ENCODE data around the gene ZC3H13.

ZC3H13 gene

GRCh38 chr13:46063292-46063691 lies 10.7 kb upstream of the ZC3H13 start:
- ChIA-PET POLR2A (no interaction called here), CTCF (no interaction called here)
- no peaks in the 10 kb centered on the region for H3K4me1 ChIP-seq (ENCODE audit: control insufficient read depth, insufficient read depth, low read length)
- H3K4me3 ChIP-seq (ENCODE audit: low read depth, low read length): no peak overlapping the region
- peak; percentile 90 for TF ChIP-seq ZNF146 (tag by site-specific recombination; IDR thresholded peaks at IDR 0.05)
- no peak for TF ChIP-seq PRDM6 (tag by site-specific recombination; IDR thresholded peaks at IDR 0.05)
- H3K9me3 ChIP-seq (ENCODE audit: control insufficient read depth, insufficient read depth, low read depth, low read length): no peaks in the 10 kb centered on the region
- H3K36me3 ChIP-seq (ENCODE audit: control insufficient read depth in 2 of 2, insufficient read depth in 1 of 2, low read length in 2 of 2): no peaks in the 10 kb centered on the region
- H3K27ac ChIP-seq (ENCODE audit: extremely low read depth, low read depth, low read length): no peak overlapping the region

- ChIA-PET POLR2A (no interaction called here), CTCF (no interaction called here)
- TF ChIP-seq ZNF639 (tag by site-specific recombination; IDR thresholded peaks at IDR 0.05): no peak
- TF ChIP-seq KLF9 (tag by site-specific recombination; IDR thresholded peaks at IDR 0.05; ENCODE audit: low read depth): no peak
- TF ChIP-seq ZNF555 (tag by site-specific recombination; conservative IDR thresholded peaks at IDR 0.05): no peak
- no peak for TF ChIP-seq ZNF600 (tag by site-specific recombination; IDR thresholded peaks at IDR 0.05)
- no peak for TF ChIP-seq ZNF561 (tag by site-specific recombination; IDR thresholded peaks at IDR 0.05; ENCODE audit: borderline replicate concordance)
- TF ChIP-seq ZNF785 (tag by site-specific recombination; IDR thresholded peaks at IDR 0.05): no peak
- TF ChIP-seq ZNF266 (tag by site-specific recombination; IDR thresholded peaks at IDR 0.05; ENCODE audit: low read depth): no peak
- no peak for TF ChIP-seq ZNF658 (tag by site-specific recombination; IDR thresholded peaks at IDR 0.05)
- no peak for TF ChIP-seq ZSCAN5A (tag by site-specific recombination; IDR thresholded peaks at IDR 0.05)
- no peak for TF ChIP-seq ZNF654 (tag by site-specific recombination; IDR thresholded peaks at IDR 0.05; ENCODE audit: low read depth)
- no peak for TF ChIP-seq ZNF23 (tag by site-specific recombination; IDR thresholded peaks at IDR 0.05; ENCODE audit: borderline replicate concordance)
- no peak for TF ChIP-seq ZNF175 (tag by site-specific recombination; IDR thresholded peaks at IDR 0.05)
- TF ChIP-seq ZNF560 (tag by site-specific recombination; IDR thresholded peaks at IDR 0.05; ENCODE audit: borderline replicate concordance): no peak
- Histone ChIP-seq H3K4me3 (ENCODE audit: low read depth, low read length) (no peak overlapping the region), H3K27ac (ENCODE audit: extremely low read depth, low read depth, low read length) (no peak overlapping the region), H3K4me1 (ENCODE audit: control insufficient read depth, insufficient read depth, low read length) (no peaks in the 10 kb centered on the region), H3K36me3 (ENCODE audit: control insufficient read depth in 2 of 2, insufficient read depth in 1 of 2, low read length in 2 of 2) (no peaks in the 10 kb centered on the region), H3K9me3 (ENCODE audit: control insufficient read depth, insufficient read depth, low read depth, low read length) (no peaks in the 10 kb centered on the region)
These were observed 9.6 kb upstream of the ZC3H13 start for GRCh38 chr13:46062185-46062584.

- CTCF ChIA-PET: no interaction called here
- H3K4me1 ChIP-seq (ENCODE audit: control insufficient read depth, insufficient read depth, low read length): no peaks in the 10 kb centered on the region
- no peaks in the 10 kb centered on the region for H3K36me3 ChIP-seq (ENCODE audit: control insufficient read depth in 2 of 2, insufficient read depth in 1 of 2, low read length in 2 of 2)
- POLR2A ChIA-PET: no interaction called here
- no peak overlapping the region for H3K27ac ChIP-seq (ENCODE audit: extremely low read depth, low read depth, low read length)
- H3K4me3 ChIP-seq (ENCODE audit: low read depth, low read length): no peak overlapping the region
- TF ChIP-seq MEIS1 (CRISPR knock-in tag; IDR thresholded peaks at IDR 0.05; ENCODE audit: borderline replicate concordance) (no peak), ZNF544 (tag by site-specific recombination; IDR thresholded peaks at IDR 0.05) (no peak), ZNF513 (tag by site-specific recombination; IDR thresholded peaks at IDR 0.05) (peak; percentile 86)
- H3K9me3 ChIP-seq (ENCODE audit: control insufficient read depth, insufficient read depth, low read depth, low read length): no peaks in the 10 kb centered on the region
These were observed 6.9 kb upstream of the ZC3H13 start for GRCh38 chr13:46059405-46059804.
